ENCODE data around the gene PPP1R1B.

DNA sequence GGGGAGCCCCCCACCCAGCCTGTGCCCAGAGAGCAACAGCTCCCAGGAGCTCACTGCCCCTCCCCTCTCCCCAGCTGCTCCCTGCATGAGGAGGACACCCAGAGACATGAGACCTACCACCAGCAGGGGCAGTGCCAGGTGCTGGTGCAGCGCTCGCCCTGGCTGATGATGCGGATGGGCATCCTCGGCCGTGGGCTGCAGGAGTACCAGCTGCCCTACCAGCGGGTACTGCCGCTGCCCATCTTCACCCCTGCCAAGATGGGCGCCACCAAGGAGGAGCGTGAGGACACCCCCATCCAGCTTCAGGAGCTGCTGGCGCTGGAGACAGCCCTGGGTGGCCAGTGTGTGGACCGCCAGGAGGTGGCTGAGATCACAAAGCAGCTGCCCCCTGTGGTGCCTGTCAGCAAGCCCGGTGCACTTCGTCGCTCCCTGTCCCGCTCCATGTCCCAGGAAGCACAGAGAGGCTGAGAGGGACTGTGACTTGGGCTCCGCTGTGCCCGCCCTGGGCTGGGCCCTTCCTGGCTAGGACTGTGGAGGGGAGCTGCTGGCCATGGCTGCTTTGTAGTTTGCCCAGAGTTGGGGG, 39.0 kb downstream of the PPP1R1B start:
- TF ChIP-seq POLR2A (IDR thresholded peaks at IDR 0.05) = no peak
- TF ChIP-seq, protein P1, sequence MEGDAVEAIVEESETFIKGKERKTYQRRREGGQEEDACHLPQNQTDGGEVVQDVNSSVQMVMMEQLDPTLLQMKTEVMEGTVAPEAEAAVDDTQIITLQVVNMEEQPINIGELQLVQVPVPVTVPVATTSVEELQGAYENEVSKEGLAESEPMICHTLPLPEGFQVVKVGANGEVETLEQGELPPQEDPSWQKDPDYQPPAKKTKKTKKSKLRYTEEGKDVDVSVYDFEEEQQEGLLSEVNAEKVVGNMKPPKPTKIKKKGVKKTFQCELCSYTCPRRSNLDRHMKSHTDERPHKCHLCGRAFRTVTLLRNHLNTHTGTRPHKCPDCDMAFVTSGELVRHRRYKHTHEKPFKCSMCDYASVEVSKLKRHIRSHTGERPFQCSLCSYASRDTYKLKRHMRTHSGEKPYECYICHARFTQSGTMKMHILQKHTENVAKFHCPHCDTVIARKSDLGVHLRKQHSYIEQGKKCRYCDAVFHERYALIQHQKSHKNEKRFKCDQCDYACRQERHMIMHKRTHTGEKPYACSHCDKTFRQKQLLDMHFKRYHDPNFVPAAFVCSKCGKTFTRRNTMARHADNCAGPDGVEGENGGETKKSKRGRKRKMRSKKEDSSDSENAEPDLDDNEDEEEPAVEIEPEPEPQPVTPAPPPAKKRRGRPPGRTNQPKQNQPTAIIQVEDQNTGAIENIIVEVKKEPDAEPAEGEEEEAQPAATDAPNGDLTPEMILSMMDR (IDR thresholded peaks at IDR 0.05) = peak in 1 of 3 experiments; percentile 6

All from testis (tissue), 2 donors.